Heart left ventricle (tissue), 16 donors: ENCODE results near the gene DCUN1D5. TPM values are rescaled to one million over a fixed set of nuclear protein-coding genes. Genes with fewer than 3 reads are reported as not detected.

Experiments used
- ATAC-seq, 4 donors: fragments of 200-7000 bp; cut with Tn5 transposase; one replicate each; pipeline ENCODE4 v1.9.1; 2020 to 2022; ENCODE audit warnings: moderate library complexity in 4 of 4, mild to moderate bottlenecking in 3 of 4, moderate number of reproducible peaks in 1 of 4
- DNase-seq, 5 donors: peaks; one replicate each; pipeline ENCODE4 v3.0.0-alpha.2; 2020
- H3K27ac ChIP-seq, 12 donors: fragments of 200-600 bp; sonication (generic) in 4 of 12; one replicate each; pipeline versions ENCODE4 v1.5.0 to v1.8.0; 2016 to 2022; ENCODE audit warnings: mild to moderate bottlenecking in 2 of 12
- H3K27me3 ChIP-seq, 9 donors: fragments of 200-600 bp; sonication (generic) in 2 of 9; one replicate each; pipeline versions ENCODE4 v1.5.1 to v1.8.0; 2016 to 2022; ENCODE audit warnings: mild to moderate bottlenecking in 3 of 9
- H3K36me3 ChIP-seq, 9 donors: fragments of 200-600 bp; sonication (generic) in 2 of 9; one replicate each; pipeline versions ENCODE4 v1.5.0 to v1.8.0; 2018 to 2022; ENCODE audit warnings: mild to moderate bottlenecking in 2 of 9
- H3K4me1 ChIP-seq, 12 donors: fragments of 200-600 bp; sonication (generic) in 4 of 12; one replicate each; pipeline versions ENCODE4 v1.5.0 to v1.8.0; 2016 to 2022; ENCODE audit warnings: mild to moderate bottlenecking in 3 of 12
- H3K4me3 ChIP-seq, 12 donors: fragments of 200-600 bp; sonication (generic) in 4 of 12; one replicate each; pipeline versions ENCODE4 v1.5.0 to v1.8.0; 2017 to 2022; ENCODE audit warnings: mild to moderate bottlenecking in 9 of 12, moderate library complexity in 4 of 12
- H3K9me3 ChIP-seq, 12 donors: fragments of 200-600 bp; sonication (generic) in 4 of 12; one replicate each; pipeline versions ENCODE4 v1.5.0 to v1.8.0; 2016 to 2022; ENCODE audit warnings: mild to moderate bottlenecking in 1 of 12
- POLR2A ChIP-seq, 2 donors: fragments of 450-650 bp; IDR thresholded peaks; one replicate each; pipeline ENCODE4 v1.6.1; 2017; ENCODE audit warnings: antibody characterized with exemption in 2 of 2, mild to moderate bottlenecking in 2 of 2, moderate library complexity in 2 of 2
- WGBS, 4 donors: extraction: QIAGEN DNeasy Blood & Tissue Kit in 2 of 4; methylation state at CpG; one replicate each; pipeline versions ENCODE4 v1.1.5 to v1.1.7; 2013 to 2018; 5-methylcytosine and 5-hydroxymethylcytosine counted together
- intact Hi-C, 10 donors: fragments of 100-400 bp; cut with DNase I; formaldehyde crosslinking; loops; one replicate each; pipeline versions ENCODE4 v1.11.1 to v1.14.2; 2022
- polyA plus RNA-seq, 2 donors: library from polyadenylated mRNA; stranded (reverse); fragments of 200-250 nt; gene quantifications; one replicate each; pipeline ENCODE4 v1.2.3, GENCODE V29; 2013
- total RNA-seq, 9 donors: library from RNA; depleted of rRNA in 2 of 9; stranded (reverse); fragments of >200 nt in 2 of 9; fragmentation: NEBNext Ultra II Directional in 3 of 9; extraction: Animal tissue kit (Norgen Biotek cat#: 25700) in 3 of 9; gene quantifications; one replicate each; pipeline versions ENCODE4 v1.1.0 to v1.2.4, GENCODE V29; 2016 to 2023
- TF ChIP-seq, protein P1 (sequence below), 12 donors: fragments of 200-600 bp; sonication (generic) in 4 of 12; IDR thresholded peaks; one replicate each; pipeline versions ENCODE4 v1.5.0 to v1.8.0; 2018 to 2022; ENCODE audit warnings: antibody characterized with exemption in 12 of 12, mild to moderate bottlenecking in 5 of 12
- donor health status: ischemic (EF 13 %, LVEDD 7.1; RV severe dilation, severe dysfunction).
- donor health status: healthy with polysubstance abuse.
- donor health status: DM: no; HTN: yes; CAD: no.
- donor health status: DM: no; HTN: no; CAD: no.
- donor health status: ischemic (EF 25% LVEDD 6.9; RV normal size, moderate dysfunction).
- donor health status: ischemic (EF 25% LVEDD 5.7; RV mildly dilated, moderate dysfunction).
- donor health status: healthy.
- donor health status: DM: yes; HTN: yes; CAD: no.
- donor health status: ischemic (EF 35%, LVEDD 5.7; RV mildly dilated, moderate dysfunction).
- donor health status: nonischemic (EF 11% LVEDD 7.7; RV severe dilation, severe dysfunction).
- donor health status: DM: yes; HTN: yes; CAD: no.
- donor health status: PGD.
- donor health status: ischemic (EF 29% LVEDD 5.4; RV normal size, mild dysfunction).
- donor health status: nonischemic (EF 23%, LVEDD 6.1; RV moderate dilation, normal function).

DCUN1D5 gene
- total and polyA plus RNA-seq, 11 donors, result 11.9 to 51.6 (median 24.5) TPM

GRCh38 chr11:103097279-103097678, 5.3 kb upstream of the DCUN1D5 start:
- H3K27ac ChIP-seq, result no peak overlapping the region
- no peak for ATAC-seq
- peaks cover 0 to 6% (median 3%) of the 10 kb centered on the region in 12 donors for H3K4me1 ChIP-seq
- intact Hi-C loops, result no loop called here
- H3K9me3 ChIP-seq, result no peaks in the 10 kb centered on the region
- H3K4me3 ChIP-seq, result no peak overlapping the region
- H3K36me3 ChIP-seq, result no peaks in the 10 kb centered on the region
- no peak for DNase-seq
- TF ChIP-seq POLR2A (IDR thresholded peaks at IDR 0.05), result no peak
- TF ChIP-seq, protein P1, sequence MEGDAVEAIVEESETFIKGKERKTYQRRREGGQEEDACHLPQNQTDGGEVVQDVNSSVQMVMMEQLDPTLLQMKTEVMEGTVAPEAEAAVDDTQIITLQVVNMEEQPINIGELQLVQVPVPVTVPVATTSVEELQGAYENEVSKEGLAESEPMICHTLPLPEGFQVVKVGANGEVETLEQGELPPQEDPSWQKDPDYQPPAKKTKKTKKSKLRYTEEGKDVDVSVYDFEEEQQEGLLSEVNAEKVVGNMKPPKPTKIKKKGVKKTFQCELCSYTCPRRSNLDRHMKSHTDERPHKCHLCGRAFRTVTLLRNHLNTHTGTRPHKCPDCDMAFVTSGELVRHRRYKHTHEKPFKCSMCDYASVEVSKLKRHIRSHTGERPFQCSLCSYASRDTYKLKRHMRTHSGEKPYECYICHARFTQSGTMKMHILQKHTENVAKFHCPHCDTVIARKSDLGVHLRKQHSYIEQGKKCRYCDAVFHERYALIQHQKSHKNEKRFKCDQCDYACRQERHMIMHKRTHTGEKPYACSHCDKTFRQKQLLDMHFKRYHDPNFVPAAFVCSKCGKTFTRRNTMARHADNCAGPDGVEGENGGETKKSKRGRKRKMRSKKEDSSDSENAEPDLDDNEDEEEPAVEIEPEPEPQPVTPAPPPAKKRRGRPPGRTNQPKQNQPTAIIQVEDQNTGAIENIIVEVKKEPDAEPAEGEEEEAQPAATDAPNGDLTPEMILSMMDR (IDR thresholded peaks at IDR 0.05), result no peak
- H3K27me3 ChIP-seq, result peaks cover 0 to 21% (median 4%) of the 10 kb centered on the region in 9 donors

DNA sequence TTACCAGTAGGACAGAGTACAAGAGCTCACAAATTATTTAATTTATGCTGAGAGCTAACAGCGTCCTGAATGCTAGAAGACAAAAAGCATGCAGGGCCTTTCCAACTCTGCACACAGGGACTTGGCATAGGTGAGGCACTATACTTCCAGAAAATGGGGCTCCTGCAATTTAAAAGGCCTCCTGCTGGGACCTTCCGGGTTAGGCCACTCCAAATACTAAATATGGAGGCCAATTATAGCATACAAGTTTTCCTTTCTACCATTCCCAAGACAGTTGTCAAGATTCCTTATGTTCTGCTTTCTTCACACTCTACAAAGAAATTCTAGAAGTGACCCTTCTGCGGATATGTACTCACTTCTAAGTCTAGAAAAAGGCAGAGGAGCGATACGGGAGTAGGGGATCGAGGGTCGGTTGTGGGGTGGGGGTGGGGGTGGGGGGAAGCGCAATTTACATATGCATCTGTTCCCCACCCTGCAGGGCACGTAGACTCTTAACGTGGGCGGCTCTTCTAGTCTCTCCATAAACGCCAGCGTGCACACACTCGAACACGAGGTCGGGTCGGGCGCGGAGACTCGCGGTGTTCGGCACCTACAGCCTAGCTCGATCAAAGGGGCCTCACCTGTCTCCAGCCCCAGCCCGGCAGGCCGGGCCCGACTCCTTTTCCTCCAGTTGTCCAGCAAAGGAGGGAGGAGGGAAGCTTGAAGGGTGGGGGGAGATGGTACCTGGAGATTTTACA, 728 bp downstream of the DCUN1D5 start:
- DNase-seq, result peak; percentile 24 to 70 (median 36)
- peak in 3 of 4 donors; percentile 59 to 71 (median 60) for ATAC-seq
- intact Hi-C loops, result no loop called here
- no peaks in the 10 kb centered on the region for H3K9me3 ChIP-seq
- peaks cover 0 to 31% (median 25%) of the 10 kb centered on the region in 12 donors for H3K4me1 ChIP-seq
- peaks cover 0 to 23% (median 0%) of the 10 kb centered on the region in 9 donors for H3K36me3 ChIP-seq
- 0 to 1% (median 1%) methylated on average over 19 to 26 of the region's 26 CpGs for WGBS, 4 donors
- peak overlapping the region; percentile 60 to 99 (median 92) for H3K4me3 ChIP-seq
- peak overlapping the region; percentile 6 to 91 (median 82) for H3K27ac ChIP-seq
- TF ChIP-seq, protein P1 (IDR thresholded peaks at IDR 0.05), result no peak
- no peak for TF ChIP-seq POLR2A (IDR thresholded peaks at IDR 0.05)
- H3K27me3 ChIP-seq, result peaks cover 0 to 12% (median 0%) of the 10 kb centered on the region in 9 donors

DNA sequence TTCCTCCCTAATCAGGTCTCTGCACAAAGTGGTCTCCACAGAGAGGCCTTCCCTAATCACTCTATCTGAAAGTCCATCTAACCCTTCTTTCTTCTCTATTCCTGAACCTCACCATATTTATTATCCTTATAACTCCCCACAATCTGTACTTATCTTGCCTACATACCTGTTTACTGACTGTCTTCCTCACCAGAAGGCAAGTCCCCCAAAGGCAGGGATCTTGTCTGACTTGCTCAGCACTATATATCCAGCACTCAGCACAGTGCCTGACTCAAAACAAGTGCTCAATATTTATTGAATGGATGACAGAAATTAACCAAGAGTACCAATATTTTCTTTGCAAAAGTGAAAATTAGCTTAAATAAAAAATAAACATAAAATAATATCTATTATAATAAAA, 5.5 kb downstream of the DCUN1D5 start:
- ATAC-seq (no peak), DNase-seq (no peak)
- Histone ChIP-seq H3K36me3 (peaks cover 0 to 61% (median 27%) of the 10 kb centered on the region in 9 donors), H3K4me1 (peaks cover 0 to 29% (median 22%) of the 10 kb centered on the region in 12 donors), H3K27me3 (no peaks in the 10 kb centered on the region), H3K9me3 (no peaks in the 10 kb centered on the region), H3K27ac (no peak overlapping the region), H3K4me3 (no peak overlapping the region)
- intact Hi-C loops, result no loop called here
- no peak for TF ChIP-seq POLR2A (IDR thresholded peaks at IDR 0.05)
- TF ChIP-seq, protein P1 (IDR thresholded peaks at IDR 0.05), result no peak

GRCh38 chr11:103085758-103086365, 6.1 kb downstream of the DCUN1D5 start:
- Histone ChIP-seq H3K27ac (no peak overlapping the region), H3K4me1 (peaks cover 0 to 25% (median 19%) of the 10 kb centered on the region in 12 donors), H3K36me3 (peaks cover 0 to 65% (median 33%) of the 10 kb centered on the region in 9 donors), H3K9me3 (no peaks in the 10 kb centered on the region), H3K27me3 (no peaks in the 10 kb centered on the region), H3K4me3 (no peak overlapping the region)
- DNase-seq (no peak), ATAC-seq (no peak)
- 78 to 89% (median 85%) methylated on average over 1 of the region's 1 CpG for WGBS, 4 donors
- TF ChIP-seq, protein P1 (IDR thresholded peaks at IDR 0.05), result no peak
- intact Hi-C loops, result no loop called here
